Endothelial cell of hepatic sinusoid (primary cell): Measurements from ENCODE around the gene MRPL11.
"Not testable (repeated sequence)": the region's sequence is repeated elsewhere in the genome, so short reads cannot be mapped to it uniquely, and the experiment has no call there.

ENCODE experiments used
- in situ Hi-C: cut with HindIII; loops from 2 replicates; pipeline ENCODE4 v1.10.0; 2017; ENCODE audit warnings: low sequenced_read_pairs

The MRPL11 gene

DNA sequence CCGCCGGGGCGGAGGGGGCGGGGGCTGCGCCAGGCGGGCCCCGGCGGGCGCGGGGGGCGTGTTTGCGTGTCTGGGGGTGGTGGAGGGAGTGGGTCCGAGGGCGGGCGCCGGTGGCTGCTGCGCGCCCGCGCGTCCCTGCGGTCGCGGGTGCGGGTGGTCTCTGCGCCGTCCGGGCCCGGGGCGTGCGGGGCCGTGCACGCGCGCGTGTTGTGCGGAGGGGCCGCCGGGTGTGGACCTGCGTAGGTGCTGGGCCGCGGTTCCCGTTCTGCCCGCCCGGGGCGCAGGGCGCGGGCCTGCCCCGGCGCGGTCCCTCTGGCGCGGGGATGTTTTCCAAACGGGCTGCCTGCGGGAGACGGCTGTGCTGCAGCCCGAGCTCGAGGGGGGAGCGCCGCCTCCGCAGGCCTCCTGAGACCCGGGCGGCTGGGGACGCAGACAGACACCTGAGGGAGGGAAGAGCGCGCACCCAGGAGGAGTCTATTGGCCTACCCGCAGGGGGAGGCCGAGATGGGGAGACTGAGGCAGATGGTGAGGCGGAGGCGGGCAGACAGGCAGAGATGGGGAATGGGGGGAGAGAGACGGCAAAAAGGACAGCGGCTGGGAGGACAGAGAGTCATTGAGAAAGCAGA is 28.5 kb upstream of the MRPL11 start:
- in situ Hi-C loops = no loop called here

DNA sequence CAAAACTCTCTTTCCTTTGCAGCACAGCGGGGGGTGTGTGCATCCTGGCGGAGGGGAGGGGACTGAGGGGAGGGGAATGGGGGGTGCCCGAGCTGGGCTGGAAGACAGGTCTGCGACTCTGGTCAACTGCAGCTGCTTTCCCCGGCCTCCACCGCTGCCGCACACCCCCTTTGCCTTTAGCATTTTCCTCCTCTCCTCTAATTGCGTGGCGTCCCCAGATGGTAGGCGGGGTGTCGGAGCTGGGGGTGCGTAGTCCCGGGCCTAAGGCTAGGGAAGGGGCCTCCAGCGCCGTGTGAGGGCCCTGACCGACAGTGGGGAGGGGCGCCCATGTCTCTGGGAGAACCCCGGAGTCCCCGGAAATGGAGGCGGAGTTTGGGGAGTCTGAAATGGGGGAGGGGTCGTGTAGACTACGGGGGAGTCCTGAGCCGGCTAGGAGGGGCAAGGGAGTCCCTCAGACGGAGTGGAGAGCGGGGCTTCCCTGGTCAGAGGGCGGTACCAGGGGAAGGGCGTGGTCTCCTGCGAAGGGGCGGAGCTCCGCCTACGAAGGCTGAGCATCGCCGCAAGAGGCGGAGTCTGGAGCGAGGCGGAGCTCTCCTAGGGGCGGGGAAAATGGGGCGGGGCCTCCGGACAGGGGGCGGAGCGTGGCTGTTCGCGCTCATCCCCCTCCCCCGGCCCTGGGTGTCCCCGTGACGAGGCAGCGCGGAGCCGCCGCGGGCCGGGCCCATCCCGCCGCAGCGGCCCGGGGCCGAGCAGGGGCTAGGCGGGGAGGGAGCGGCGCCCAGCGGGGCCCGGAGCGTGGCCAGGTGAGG is 27.8 kb upstream of the MRPL11 start, which contains the start of gene PELI3:
TSS of gene PELI3 (plus strand) at position 681 of the 809 bp plus-strand sequence. CDS start 1,224 bp downstream, outside the sequence.
- in situ Hi-C loops = no loop called here

DNA sequence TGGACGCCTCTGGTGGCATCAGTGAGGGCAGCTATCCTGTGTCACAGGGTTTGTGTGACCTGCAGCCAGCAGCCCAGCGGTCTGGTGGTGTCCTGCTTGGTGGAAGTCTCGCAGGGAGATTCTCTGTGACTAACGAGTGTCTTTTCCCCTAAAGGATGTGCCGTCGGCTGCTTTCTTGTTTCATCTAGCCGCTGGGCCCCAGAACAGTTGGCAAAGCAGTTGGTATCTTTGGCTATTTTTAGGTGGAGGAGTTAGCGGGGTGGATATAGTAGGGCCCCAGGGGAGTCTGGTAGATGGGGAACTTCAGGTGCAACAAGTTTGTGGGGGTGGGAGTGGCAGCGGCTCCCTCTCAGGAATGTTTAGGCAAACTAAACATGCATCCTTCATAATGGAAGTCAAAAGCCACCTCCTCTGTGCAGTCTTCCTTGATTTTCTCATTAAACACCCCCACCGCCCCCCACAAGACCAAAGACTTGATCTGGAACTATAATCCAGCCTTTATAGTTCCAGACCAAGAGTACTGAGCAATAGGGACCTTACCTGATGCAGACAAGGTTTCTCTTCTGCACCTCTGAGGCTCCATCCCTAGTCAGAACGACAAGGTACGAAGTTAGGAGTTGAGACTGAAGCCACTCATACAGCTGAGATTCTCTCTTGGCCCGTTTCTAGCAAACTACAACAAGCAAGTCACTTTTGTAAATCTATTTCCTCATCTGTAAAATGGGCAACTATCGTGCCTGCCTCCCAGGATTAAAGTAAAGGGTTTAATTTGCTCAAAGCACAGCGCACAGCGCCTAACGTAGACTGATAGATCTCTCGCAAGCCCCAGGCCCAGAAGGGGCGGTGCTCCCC is 27.0 kb upstream of the MRPL11 start:
- in situ Hi-C loops = no loop called here

DNA sequence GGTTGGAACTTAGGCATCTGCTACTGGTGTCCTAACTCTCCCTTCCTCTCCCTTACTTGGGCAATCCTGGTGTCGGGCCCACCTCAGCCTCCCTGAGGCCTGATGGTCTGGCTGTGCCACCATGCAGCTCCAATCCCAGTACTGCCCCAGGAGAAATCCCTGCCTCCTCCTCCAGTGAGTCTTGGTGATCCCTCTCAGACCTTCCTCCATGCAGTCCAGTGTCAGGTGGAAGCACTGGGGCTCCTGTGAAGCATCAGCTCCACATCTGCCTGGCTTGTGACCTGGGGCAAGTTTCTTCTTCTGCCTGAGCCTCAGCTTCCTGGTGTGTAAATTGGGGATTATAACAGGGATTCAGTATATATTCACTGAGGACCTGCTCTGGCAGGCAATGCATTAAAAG is 26.3 kb upstream of the MRPL11 start:
- in situ Hi-C loops = no loop called here

DNA sequence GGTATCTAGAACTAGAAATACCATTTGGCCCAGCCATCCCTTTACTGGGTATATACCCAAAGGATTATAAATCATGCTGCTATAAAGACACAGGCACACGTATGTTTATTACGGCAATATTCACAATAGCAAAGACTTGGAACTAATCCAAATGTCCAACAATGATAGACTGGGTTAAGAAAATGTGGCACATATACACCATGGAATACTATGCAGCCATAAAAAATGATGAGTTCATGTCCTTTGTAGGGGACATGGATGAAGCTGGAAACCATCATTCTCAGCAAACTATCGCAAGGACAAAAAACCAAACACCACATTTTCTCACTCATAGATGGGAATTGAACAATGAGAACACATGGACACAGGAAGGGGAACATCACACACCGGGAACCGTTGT is 25.5 kb upstream of the MRPL11 start:
- in situ Hi-C loops = not testable (repeated sequence)

DNA sequence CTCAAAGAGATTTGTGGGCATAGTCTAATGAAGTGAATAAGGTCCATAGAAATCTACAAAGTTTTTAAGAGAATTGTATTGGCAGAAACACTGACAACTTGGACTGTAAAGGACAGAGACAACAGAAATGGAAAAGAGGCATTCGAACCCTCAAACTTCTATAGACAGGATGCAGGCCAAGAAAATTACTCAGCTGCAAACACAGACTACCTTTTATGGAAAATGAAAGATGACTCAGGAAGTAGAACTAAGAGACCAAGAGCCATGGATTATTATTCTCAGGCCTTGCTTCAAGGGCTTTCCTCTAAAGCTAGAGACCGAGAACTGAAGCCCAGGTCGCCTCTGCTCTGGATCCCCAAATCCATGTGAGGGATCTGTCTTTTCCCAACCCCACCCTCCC is 24.3 kb upstream of the MRPL11 start:
- in situ Hi-C loops = no loop called here

DNA sequence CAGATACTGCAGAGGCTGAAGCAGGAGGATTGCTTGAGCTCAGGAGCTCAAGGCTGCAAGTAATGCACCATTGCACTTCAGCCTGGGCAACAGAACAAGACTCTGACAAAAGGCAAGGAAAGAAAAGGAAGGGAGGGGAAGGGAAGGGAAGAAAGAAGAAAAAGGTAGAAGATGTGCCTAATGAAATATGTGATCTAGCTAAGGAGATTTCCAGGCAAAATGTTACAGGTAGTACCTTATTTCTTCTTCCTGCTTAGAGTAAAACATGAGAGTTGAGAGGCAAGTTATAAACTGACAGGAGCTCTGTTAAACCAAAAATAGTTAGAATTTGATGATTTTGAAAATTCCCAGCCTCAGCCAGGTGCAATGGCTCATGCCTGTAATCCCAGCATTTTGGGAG is 23.4 kb upstream of the MRPL11 start:
- in situ Hi-C loops = no loop called here

DNA sequence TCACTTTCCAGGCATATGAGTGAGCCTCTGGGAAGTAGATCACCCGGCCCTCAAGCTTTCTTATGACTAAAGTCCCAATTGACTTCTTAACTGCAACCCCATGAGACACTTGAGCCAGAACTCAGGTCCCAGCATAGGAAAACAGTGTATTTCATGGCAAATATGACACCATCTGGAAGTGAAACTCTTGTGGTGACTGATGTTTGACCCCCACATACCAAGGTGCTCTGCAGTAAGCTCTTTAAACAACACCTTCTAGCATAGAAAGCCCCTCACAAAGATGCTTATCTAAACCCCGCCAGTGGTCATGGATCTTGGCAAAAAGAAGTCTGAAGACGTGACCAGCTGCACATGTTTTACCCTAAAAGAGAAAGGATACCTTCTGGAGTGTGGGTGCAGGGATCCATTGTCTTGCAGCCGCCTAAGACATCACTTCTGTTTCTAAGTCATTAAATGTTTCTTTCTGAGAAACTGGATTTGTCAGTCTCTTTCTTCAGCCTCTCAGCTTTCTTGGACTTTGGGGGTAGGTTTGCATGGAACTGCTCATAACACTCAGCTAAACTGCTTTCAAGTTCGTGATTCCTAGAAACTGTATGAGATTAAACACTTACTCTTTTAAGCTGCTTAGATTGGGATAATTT is 20.6 kb upstream of the MRPL11 start:
- in situ Hi-C loops = no loop called here

DNA sequence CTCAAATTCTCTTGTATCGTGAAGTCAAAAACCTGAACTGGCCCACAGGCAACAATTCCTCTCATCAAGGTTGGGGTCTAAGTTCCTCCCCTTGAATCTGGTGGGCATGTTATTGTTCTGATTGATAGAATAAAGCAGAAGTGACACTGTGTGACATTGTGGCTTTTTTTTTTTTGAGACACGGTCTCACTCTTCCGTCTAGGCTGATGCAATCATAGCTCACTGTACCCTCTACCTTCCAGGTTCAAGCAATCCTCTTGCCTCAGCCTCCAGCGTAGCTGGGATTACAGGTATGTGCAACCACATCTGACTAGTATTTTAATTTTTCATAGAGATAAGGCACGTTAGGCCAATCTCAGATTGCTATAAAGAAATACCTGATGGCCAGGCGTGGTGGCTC is 19.2 kb upstream of the MRPL11 start:
- in situ Hi-C loops = no loop called here

DNA sequence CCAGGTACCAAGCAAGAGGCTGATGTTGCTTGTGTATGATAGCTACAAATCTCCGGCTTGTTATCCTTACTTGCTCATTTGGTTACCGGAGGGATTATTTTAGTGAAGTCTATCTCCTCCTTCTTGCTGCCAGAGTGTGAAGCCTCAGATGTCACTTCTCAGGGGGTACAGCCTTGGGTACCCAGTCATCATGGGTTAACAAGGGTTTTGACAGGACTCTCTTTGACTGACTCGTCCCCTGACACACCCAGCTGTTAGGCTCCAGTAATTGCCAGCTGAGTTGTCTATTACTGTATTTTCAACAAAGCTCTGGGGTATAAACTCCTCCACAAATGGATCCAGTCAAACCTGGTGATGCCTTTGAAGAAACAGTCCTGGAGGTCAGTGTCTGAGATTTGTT is 16.2 kb upstream of the MRPL11 start:
- in situ Hi-C loops = no loop called here

DNA sequence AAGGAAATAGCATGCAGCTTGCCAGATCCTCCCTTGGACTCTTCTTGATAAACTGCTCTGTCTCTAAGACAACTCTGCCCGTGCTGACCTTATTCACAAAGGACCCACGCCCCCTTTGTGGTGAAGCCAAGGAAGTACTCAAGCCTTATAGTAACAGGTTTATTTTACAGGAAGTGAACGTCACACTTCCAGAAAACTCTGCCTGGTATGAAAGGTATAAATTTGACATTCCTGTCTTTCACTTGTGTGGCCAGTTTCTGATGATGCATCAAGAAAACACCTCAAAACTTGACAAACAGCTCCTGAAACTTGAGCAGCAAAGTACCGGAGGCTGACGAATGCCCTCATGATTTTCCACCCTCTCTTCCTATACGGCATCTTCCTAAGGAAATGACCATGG is 15.6 kb upstream of the MRPL11 start:
- in situ Hi-C loops = no loop called here

DNA sequence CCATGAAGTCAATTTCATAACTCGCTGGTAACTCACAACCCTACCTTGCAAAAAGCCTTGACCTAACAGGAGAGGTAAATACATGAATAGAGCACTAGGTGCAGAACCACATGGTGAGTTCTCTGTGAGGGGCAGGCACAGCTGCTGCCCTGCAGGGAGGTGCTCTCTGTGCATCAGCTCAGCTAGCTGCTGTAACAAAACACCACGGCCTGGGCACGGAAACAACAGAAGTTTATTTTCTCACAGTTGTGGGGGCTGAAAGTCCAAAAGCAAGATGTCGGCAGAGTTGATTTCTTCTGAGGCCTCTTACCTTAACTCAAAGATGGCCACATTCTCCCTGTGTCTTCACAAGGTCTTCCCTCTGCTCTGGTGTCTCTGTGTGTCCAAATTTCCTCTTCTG is 13.0 kb upstream of the MRPL11 start:
- in situ Hi-C loops = no loop called here

DNA sequence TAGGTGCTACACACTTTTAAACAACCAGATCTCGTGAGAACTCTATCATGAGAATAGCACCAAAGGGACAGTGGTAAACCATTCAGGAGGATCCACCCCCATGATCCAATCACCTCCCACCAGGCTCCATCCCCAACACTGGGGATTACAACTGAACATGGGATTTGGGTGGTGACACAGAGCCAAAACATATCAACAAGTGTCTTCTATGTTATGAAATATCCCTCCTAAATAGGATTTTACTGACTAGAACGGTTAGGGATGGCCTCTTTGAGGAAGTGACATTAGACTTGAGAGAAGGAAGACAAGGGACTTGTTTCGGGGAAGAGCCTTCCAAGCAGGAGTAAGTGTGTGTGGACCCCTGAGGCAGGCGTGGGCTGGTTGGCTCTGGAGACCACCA is 11.9 kb upstream of the MRPL11 start:
- in situ Hi-C loops = no loop called here

DNA sequence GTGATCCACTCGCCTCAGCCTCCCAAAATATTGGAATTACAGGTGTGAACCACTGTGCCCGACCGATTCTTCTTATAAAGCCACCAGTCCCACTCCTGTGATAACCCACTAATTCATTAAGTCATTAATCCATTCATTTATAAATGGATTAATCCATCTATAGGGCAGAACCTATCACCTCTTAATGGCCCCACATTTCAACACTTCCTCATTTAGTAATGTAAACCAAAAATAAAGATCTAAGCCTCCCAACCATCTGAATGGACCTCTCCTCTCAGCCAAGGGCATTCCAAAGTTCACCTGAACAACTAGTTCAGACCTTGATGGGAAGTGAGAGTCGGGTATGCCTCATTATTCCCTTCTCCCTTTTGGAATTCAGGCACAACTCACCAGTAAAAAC is 9.9 kb upstream of the MRPL11 start:
- in situ Hi-C loops = no loop called here

DNA sequence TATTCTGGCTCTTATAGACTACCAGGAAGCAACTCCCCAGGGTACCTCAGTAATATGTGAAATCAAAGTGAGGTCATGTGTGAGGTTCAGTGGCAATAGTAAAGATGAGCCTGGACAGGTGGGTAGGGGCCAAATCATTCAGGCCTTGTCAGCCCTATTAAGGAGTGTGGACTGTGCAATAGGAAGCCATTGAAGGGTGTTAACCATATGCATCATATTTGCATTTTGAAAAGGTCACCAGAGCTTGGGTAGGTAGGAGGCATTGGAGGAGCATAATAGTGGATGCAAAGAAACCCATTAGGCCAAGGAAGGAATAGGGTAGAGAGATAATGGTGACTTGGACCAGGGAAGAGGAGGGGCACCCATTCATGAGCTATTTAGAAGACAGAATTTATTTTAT is 8.4 kb upstream of the MRPL11 start:
- in situ Hi-C loops = no loop called here

DNA sequence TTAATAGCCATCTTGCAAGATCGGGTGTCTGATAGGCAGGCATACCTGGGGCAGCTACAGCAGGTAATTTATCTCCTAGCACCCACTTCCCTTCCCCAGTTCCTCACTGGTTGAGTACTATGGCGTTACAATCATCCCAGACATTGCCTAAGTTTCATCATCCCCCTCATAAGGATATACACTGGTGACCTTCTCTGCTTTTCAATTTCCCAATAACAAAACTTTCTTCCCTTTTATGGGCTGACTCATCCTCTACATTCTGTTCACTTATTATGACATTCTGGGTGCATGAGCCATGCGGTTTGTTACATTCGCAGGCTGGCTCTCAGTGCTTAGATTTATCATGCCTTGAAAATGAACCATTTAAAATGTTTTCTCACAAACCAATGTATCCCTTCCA is 5.0 kb upstream of the MRPL11 start:
- in situ Hi-C loops = no loop called here

DNA sequence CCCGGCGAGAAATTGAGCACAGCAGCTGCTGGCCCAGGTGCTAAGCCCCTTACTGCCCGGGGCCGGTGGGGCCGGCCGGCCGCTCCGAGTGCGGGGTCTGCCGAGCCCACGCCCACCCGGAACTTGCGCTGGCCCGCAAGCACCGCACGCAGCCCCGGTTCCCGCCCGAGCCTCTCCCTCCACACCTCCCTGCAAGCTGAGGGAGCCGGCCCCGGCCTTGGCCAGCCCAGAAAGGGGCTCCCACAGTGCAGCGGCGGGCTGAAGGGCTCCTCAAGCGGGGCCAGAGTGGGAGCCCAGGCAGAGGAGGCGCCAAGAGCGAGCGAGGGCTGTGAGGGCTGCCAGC is 2.3 kb upstream of the MRPL11 start:
- in situ Hi-C loops = not testable (repeated sequence)

DNA sequence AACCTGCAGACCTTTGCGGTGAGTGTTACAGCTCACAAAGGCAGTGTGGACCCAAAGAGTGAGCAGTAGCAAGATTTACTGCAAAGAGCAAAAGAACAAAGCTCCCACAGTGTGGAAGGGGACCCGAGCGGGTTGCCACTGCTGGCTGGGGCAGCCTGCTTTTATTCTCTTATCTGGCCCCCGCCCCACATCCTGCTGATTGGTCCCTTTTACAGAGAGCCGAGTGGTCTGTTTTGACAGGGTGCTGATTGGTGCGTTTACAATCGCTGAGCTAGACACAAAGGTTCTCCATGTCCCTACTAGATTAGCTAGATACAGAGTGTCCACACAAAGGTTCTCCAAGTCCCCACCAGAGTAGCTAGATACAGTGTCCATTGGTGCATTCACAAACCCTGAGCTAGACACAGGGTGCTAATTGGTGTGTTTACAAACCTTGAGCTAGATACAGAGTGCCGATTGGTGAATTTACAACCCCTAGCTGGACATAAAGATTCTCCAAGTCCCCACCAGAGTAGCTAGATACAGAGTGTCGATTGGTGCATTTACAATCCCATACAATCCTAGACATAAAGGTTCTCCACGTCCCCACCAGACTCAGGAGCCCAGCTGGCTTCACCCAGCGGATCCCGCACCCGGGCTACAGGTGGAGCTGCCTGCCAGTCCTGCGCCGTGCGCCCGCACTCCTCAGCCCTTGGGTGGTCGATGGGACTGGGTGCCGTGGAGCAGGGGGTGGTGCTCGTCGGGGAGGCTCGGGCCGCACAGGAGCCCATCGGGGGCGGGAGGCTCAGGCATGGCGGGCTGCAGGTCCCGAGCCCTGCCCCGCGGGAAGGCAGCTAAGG is 1.7 kb upstream of the MRPL11 start:
- in situ Hi-C loops = not testable (repeated sequence)

DNA sequence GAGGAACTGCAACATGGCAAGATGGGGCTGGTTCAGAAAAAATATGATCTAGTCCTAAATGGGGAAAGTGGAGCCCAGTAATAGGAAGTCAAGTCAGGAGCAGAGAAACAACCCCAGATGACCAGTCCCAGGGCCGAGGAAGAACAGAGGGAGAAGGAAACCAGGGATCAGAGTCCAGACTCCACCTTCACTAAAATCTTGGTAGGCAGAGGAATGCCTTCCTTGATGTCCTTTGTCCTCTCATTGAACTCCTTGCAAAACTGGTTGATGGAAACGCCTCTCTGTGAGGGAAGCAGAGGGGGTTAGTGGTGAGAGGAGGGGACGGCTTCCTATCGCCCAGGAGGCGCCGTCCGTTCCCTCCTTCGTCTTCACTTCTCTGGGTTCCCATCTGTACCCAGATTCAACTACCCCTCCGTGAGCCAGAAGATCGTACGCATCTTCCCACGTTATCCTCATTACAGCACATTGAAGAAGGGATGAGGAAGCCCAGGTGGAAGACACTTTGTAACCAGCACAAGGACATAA is 607 bp downstream of the MRPL11 start:
- in situ Hi-C loops = no loop called here

DNA sequence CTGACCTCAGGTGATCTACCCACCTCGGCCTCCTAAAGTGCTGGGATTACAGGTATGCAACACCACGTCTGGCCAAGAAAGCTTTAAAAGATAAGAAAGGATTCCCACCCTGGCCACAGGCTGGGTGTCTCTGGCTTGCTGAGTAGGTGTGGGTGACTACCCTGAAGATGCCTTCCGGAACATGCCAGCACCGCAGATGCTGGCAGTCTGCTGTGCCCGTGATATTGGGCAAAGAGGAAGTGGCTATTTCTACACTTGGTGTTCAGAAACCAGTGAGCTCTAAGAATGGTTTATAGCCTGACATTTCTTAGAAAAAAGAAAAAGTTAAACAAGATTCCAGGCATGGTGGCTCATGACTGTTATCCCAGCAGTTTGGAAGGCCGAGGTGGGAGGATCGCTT is 6.1 kb downstream of the MRPL11 start:
- in situ Hi-C loops = loop anchor here (5.0 kb wide), 1 partner anchor 100 kb away; no protein-coding TSS in a partner anchor
